HG03066 (cell line): ENCODE results near the gene SORBS2.

Experiments
- ATAC-seq: cut with Tn5 transposase; IDR thresholded peaks from one replicate; pipeline ENCODE4 v1.9.1; 2021; ENCODE audit warnings: low read depth; ENCODE audit not compliant: unreplicated experiment

SORBS2 gene

DNA sequence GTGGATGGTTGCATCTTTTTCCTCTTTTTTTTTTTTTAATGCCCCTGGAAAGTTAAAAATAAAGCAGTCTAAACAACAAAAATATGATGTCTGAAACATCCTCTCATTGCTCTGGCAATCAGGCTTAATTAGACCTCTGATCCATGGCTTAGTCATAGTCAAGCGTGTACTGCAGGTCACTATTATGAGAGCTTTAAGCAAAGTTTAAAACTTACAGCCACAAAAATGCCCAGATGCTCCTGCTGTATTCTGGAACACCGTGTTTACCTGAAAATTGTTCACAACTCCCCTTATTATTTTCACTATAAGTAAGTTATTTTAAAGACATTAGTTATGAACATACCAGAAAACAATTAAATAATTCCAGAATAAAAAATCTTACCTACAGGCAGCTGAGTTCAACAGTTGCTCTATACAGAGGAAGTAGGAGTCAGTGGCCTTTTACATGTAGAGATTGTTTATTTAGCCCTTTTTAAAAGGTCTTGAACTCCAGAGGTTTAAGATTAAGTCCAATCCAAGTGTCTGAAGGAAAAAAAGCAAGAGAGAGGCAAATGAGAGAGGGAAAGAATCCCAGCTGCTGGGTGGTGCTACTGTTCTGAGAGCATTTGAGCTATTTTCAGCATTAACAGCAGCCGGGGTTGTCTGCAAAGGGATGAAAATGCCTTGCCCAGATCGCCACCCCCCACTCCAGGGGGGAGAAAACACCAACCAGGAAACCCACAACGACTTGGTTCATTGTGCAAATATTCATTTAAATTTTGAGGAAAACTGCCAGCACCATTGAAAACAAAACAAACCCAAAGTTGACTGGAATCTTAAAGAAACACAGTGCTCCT lies 36.9 kb downstream of the SORBS2 start:
- no peak for ATAC-seq

DNA sequence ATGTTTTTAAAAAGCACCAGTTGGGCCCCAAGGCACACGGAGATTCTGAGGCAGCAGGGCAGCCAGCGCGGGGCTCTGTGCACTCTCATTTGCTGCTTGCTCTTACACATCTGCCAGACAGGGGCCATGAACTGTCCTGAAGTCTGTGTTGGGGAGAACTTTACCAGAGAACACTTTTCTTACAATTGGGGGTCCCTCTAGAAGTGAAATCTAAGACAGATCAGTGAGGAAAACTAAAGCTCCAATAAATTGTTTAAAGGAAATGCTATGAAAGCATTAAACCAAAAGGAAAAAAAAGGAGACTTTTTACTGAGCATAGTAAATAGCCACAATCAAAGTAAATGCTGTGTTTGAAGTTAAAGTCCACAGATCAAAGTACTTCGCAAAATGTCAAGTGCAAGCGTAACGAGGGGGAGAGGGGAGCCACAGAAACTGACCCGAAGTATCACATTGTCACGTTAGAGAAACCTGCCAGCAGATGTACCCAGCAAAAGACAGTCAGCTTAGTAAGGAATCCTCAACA lies 37.8 kb downstream of the SORBS2 start:
- ATAC-seq = no peak

DNA sequence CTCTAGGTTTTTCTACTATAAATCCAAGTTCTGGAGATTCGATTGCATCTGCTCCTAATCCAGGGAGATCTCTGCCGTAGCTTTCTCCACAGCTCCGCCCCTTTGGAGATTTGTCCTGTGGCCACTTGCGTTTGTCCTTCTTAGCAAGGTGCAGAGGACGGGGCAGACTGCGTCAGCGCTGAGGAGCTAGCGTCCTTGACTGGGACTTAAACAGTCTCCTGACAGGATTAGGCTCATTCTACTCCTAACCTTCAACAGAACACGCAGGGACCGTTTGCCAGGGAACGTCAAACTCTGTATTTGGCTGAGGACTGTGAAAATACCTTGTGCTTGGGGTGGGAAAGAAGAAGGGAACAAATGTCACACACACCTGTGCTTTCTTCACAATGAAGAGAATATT lies 38.6 kb downstream of the SORBS2 start:
- ATAC-seq = no peak

DNA sequence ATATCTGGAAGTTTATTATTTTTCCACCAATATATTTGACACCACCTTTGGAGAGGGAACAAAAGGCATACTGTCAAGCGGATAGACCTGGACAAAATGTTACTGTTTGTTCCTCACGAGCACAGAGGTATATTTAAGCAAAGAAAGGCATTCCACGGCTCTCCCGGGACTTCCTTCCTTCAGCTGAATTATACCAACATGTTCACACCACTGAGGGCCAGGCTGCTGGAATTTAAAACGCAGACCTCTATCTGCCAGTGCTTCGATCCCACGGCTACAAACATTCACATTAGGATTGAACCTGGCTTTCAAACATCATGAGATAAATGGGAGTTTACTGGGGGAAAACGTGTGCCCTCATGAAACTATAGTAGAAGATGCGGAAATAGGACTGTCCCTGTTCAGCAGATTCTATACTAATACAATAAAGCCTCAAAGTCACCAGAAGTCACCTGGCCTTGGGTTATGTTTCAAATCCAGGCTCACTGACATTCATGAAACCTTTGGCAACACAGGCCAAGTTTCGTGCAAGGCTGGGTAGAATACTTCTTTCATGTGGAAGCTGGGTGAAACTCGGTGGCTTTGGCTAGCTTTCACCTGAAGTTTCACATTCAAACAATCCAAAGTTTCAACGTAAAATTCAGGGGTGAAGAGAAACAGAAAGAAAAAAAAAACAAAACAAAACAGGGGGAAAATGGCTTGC lies 39.5 kb downstream of the SORBS2 start:
- no peak for ATAC-seq

DNA sequence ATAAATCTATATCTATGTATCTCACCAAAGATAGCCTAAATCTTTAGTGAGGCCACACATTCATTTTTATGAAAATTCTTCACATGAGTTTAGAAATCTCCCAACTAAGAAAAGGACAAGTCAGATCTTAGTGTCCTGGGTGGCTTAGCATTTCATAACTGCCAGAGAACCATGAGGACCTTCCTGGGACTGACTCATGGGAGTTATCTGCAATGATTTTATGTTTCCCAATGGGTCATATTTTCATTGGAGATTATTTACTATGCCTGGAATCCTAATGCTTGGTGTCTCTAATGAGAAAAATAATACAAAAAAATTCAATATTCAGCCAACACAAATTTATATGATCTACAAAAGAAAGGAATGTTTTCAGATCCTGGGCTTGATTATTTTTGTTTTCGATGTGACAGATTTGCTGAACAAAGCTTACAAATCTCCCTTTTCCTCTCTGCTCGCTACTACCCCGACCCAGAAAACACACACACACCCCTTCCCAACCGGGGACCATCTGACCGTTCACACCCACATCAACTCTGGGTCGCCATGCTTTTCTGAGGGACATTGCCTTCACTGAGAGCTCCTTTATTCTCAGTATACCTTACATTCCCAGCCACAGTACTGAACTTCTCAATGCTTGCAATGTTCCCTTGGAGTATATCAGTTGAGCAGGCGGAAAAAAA lies 40.1 kb downstream of the SORBS2 start:
- no peak for ATAC-seq

DNA sequence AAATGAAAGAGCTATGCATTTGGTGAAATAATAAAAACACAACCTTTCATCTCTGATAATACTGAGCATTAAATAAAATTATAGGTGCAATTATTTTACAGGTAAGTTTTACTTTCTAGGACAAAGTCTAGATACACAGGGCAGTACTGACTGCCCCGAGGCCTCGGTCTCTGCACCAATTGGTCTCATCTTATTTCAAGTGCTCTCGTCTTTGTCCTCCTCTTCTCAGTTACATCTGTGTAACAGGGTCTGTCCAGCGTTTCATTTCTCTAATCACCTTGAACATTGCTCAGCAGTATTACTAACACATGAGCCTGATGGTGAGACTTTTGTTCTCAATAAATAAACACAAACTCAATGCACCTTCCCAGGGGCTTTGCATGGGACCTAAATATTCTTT lies 44.5 kb downstream of the SORBS2 start:
- ATAC-seq = no peak

DNA sequence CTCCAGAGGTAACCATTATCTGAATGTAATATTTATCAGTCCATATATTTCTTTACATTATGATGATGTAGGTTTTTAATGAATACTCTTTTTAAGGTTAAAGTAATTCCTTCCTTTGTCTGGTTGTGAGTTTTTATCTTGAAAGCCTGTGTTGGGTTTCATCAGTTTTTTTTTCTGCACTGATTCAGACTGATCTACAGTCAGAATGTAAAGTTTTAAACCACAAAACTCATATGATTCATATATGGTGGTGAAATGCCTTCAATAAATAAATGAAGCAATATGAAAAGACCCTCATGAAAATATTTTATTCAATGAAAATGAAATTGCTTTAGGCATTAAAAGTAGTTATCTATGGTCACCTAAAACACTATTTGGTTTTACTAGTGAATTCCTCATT lies 47.1 kb downstream of the SORBS2 start:
- no peak for ATAC-seq

DNA sequence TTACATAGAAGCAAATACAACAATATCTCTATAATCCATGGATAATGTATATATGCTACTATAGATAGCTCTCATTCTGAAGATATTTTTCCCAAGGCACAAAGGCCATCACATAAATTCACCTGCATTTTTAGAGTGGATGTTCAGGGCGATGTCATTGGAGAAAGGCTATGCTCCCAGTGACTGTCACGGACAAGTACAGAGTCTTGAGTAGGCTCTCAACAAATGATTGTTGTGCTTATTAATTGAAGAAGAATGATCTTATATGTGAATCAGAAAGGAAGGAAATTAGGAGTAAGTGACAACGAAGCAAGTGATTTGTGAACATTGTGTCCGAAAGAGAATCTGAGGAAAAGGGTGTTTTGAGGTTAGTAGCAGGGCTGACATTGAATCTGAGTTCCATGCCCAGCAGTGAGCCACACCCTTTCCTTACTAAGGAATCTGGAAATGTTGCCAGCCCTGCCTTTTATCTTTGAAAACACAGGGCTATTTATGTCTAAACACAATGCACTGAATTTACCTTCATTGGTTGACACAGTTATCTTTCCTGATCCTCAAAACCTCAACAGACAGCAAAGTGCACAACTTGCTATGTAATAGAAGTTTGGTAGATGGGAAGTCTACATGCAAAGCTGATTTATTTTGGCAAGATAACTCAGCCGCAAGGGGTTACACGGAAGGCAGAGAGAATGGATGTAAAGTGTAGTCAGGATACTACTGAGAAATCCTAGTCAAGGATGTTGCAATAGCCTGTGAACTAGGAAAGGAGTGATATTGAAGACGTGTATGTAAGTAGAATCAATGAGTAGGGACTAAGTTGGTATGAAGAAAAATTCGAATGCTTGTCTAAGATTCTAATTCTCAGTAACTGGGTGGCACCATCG lies 50.4 kb downstream of the SORBS2 start:
- no peak for ATAC-seq

DNA sequence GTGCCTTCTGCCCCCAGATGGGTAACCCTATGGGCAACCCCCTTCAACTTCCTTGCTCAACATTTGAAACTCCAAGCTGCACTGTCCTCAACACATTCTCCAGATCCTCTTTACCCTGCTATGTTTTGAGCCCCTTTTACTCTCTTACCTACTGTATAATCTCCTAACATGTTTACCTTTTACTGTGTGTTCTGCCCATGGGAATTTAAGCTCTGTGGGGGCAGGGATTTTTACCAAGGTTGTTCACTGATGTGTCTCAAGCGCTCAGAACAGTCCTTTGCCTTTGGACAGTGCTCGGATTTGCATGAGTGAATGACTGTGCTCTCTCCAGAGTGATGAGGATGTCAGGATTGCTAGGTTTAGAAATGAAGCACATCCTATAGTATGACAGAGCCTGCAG lies 53.2 kb downstream of the SORBS2 start:
- ATAC-seq = no peak

DNA sequence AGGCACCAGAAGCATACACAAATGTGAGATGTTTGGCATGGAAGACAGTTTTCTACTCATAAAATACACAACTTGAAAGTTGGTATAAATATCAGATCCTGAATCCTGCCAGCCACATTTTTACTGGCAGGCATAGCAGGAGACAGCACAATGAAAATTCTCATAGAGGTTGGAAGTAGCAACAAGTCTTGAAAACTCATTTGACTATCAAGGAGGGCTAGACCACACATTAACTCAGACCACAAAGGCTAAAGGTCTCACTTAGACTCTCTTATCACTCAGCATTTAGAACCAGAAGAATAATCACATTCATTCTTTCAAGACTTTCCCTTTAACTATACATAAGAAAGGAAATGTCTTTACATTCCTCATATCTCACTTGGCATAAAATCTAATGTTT lies 56.5 kb downstream of the SORBS2 start:
- ATAC-seq = no peak

DNA sequence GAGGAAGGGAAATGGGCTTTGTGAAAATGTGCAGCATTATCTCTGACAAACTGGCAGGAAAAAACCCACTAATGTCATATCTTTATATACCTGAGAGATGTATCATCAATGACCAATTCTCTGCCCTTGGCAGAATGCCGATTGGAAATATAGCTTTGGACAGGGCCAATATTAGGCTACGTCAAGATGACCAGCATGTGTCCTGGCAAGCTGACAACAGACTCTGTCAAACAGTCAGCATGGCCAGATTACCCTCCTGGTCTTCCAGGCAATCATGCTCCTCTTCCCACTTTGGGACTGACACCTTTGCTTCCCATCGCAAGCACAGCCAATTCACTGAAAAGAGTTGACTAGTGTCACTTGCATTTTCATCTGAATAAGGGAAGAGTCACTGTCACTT lies 57.0 kb downstream of the SORBS2 start:
- ATAC-seq = no peak

DNA sequence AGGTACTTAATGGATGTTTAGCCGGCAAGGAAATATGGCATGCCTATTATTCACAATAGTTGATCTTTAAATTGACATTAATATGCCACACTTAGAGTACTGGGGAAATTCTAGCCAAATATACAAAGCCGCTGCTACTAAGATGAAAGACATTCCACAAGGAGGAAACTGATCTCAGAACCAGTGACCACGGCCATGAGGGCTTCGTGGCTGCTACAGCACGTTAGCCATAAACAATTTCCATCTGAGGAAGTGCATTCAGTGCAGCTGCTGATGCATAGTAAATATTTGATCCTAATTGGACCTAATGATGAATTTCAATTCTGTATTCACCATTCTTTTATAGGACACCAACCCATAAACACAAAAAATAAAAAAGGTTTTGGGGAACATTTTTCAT lies 59.1 kb downstream of the SORBS2 start:
- no peak for ATAC-seq

DNA sequence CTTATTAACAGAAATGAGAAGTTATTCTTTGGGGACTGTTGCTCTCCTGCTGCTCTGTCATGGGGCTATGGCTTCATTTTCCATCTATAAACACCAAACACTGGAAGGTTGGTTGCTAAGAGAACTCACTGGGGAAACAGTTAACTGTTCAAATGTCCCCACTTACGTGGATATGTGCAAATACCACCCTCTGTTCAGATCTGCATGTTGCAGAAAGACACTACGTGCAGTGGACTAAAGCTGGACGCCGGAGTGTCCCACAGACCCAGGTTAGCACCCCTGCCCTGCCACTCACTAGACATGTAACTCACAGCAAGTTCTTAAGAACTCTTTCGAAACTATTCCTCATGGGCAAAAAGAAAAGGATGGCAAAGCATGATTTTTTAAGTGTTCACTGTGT lies 62.1 kb downstream of the SORBS2 start:
- ATAC-seq = no peak

DNA sequence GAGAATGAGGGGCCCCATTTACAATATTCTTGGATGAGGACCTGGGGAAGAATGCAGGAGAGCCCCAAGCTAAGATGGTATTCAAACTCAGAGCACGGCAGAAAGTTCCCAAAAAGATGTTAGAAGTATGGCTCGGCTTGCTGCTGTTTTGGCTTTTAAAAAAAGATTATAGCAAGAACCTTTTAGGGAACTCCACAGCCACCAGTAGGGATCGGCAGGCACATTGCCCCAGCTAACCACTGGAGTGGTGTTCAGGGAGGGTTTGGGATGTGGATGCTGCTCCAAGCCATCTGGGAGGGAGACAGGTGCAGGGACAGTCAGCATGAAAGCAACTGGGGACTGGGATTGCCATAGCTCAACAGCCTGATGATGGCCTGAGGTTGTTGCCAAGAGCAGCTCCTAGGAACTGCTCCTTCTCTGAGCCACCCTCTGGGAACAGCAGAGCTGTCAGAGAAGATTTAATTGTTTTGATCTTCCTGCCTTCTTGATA lies 63.0 kb downstream of the SORBS2 start:
- no peak for ATAC-seq

DNA sequence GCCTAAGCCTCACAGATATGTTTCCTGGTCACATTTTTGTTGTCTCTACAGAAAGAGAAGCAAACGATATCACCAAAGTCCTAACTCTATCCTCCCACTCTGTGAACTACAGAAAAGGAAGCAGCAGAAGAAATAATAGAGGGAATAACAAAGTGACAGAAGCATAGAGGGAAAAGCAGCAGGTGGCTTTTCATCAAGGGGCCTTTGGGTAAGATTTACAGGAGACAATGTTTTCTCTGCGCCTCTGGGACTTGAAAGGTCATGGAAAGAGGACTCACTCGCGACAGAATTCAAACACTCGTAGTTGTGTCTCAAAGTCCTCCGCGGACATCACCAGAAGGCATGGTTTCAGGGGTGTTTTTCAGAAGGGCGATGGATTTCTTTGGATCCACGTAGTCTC lies 66.1 kb downstream of the SORBS2 start:
- no peak for ATAC-seq

DNA sequence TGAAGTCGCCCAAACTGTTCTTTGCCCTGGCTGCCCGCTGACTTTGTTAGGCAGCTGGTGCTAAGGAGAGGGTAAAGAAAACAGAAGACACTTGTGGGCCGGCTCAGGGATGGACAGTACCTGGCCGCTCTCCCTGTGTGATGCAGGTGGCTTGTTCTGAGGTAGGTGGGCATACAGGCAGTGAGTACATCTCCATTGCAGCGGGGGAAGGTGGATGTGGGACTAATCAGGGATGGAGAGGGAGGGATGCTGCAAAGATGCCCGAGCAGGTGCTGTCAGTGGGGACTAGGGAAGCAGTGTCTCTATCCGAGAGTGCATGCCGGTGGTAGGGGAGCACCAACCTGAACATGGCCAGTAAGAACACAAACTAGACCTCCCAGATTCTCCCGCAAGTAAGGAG lies 67.0 kb downstream of the SORBS2 start:
- ATAC-seq = no peak

DNA sequence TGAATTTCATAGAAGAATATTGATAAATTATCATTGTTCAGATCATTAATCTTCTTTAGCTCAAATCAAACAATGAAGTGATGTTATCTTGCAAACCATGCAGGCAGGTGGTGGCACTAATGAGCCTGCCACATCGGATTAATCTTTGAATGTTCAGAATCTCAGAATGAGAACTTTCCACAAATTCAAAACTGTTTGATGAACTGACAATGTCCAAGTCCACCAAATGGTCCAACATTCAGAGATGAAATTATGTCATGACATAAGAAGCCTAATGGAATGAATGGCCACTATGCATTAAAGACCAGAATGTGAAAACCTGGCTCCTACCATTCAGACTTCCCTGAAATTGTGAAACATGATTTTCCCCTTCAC lies 67.5 kb downstream of the SORBS2 start:
- no peak for ATAC-seq

DNA sequence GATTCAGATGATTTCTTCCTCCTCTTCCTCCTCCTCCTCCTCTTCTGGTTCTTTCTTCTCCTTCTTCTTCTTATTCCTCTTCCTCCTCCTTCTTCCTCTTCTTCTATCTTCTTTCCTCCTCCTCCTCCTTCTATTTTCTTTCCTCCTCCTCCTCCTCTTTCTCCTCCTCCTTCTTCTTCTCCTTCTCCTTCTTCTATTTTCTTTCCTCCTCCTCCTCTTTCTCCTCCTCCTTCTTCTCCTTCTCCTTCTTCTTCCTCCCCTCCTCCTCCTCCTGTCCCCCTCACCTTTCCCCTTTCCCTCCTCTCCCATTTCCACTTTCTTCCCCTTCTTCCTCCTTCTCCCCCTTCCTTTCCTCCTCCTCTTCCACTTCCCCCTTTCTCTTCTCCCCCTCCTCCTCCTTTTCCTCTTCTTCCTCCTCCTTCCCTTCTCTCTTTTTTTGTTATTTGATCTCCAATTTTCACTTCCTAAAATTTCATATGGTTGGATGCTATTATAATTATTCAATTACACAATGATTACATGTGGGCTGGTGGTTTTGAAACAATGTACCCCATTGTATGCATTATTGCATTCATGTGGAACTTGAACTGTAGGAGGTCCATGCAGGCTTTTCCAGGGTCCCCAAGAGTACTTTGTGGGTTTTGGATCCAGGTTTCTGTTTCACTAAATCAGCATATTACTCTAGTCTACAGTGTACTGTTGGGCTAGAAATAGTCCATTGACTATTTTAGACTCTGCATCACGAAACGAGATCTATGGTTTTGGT lies 68.1 kb downstream of the SORBS2 start:
- no peak for ATAC-seq

DNA sequence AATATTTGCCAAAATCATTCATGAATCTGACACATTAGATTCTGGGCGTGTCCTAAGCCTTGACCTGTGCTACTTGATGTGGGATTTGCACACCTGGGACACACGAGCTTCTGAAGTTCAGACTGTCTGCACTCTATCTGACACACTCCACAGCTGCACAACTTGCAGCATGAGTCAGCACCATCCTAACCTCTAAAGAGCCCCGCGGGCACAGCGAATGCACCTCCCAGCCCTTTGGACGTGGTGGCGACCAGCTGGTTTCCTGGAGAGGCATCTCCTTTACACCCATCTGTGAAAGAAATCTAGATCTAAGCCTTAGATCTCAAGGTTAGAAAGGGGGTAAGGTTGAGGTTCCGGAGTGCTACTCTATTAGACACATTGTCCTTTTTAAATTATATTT lies 69.2 kb downstream of the SORBS2 start:
- ATAC-seq = no peak

DNA sequence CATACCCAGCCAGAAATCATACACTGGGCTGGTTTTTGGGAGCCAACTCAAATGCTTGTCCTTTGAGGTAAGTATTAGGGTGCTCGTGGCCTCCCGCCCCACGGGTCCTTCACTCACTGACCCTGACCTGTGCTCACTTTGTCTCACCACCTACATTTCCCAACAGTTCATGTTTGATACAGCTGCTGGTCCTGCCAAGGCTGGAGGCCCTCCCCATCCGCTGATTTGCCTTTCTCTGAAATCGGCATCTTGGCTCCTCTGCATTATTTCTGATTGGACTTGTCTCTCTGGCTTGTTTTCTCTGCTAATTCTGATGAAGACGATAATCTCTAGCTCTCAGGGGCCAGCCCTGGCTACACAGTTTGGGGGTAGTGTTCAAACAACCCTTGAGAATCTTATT lies 70.2 kb downstream of the SORBS2 start:
- ATAC-seq = no peak
